GM18867 (cell line): ENCODE results near the gene OTOF.

Experiments used
- ATAC-seq: cut with Tn5 transposase; IDR thresholded peaks from one replicate; pipeline ENCODE4 v1.9.1; 2021; ENCODE audit warnings: mild to moderate bottlenecking, moderate library complexity; ENCODE audit not compliant: unreplicated experiment

The OTOF gene

DNA sequence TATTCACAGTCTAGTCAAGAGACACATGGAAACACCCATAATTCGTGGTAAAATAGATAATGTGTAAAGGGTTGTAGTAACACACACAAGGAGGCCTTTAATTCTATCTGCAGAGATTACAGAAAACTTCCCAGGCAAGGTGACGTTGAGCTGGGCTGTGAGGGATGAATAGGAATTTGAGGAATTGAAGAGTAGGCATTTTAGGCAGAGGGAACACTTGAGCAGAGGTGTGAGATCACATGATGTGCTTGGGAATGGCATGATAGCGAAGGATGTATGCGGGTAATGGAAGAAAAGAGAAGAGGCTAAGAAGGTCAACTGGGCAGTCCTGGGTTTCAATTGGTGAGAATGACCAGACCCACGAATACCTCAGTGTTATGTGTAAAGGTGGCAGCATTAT lies 56.0 kb downstream of the OTOF start:
- ATAC-seq, result no peak

- ATAC-seq, result no peak
Measured at GRCh38 chr2:26414311-26414710, 63.6 kb downstream of the OTOF start.

GRCh38 chr2:26412091-26412673 lies 65.7 kb downstream of the OTOF start:
- ATAC-seq, result peak; percentile 64

GRCh38 chr2:26411419-26411818 lies 66.5 kb downstream of the OTOF start:
- no peak for ATAC-seq

- no peak for ATAC-seq
Measured at GRCh38 chr2:26410764-26411243, 67.1 kb downstream of the OTOF start.

DNA sequence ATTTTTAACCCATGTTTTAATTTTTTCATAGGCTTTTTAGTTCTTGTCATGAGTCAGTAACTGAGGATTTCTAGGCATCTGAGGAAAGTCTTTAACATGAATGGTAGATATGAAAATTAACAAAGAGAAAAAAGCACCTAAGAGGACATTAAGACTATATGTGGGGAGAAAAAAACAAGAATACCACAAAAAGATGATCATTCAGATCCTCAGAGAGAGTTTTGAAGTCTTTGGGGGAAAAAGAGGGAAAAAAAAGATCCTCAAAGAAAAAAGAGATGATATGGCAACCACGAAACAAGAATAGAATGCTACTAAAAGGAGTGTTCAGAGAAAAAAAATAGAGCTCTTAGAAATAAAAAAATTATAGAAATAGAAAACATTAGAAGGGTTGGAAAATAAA lies 68.1 kb downstream of the OTOF start:
- no peak for ATAC-seq

DNA sequence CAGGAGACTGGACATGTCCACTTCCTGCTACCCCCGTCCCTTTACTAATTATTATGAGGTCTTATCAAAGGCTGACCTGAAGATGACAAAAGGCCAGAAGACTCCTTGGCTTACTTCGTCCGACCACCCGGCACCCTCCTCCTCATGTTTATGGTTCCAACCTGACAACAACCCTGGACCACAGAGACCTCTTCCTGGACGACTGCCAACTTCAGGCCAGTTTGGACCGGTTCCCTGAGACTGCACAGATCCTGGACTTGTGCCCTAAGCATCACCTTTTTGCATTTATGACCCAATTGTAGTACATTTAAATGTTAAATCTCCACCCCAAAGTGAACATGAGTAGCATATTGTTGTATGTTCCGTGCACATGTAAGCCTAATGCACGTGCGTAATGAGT lies 70.4 kb downstream of the OTOF start:
- ATAC-seq, result no peak
